HEK293T (cell line): ENCODE data around the gene PTGES3.

ENCODE experiments used
- ARNT ChIP-seq: fragments of 450-650 bp; IDR thresholded peaks from 2 replicates; pipeline ENCODE4 v1.6.1; 2017; ENCODE audit warnings: mild to moderate bottlenecking
- BHLHE40 ChIP-seq: fragments of 450-650 bp; IDR thresholded peaks from 2 replicates; pipeline ENCODE4 v1.6.1; 2016; ENCODE audit warnings: mild to moderate bottlenecking, moderate library complexity, borderline replicate concordance
- FOXK2 ChIP-seq: fragments of 450-650 bp; IDR thresholded peaks from 2 replicates; pipeline ENCODE4 v1.6.1; 2016; ENCODE audit warnings: mild to moderate bottlenecking
- HDGF ChIP-seq: fragments of 450-650 bp; IDR thresholded peaks from 2 replicates; pipeline ENCODE4 v1.6.1; 2017; ENCODE audit warnings: antibody characterized with exemption, borderline replicate concordance
- L3MBTL2 ChIP-seq: fragments of 450-650 bp; conservative IDR thresholded peaks from 2 replicates; pipeline ENCODE4 v1.6.1; 2016; ENCODE audit warnings: mild to moderate bottlenecking
- NFRKB ChIP-seq: fragments of 450-650 bp; IDR thresholded peaks from 2 replicates; pipeline ENCODE4 v1.6.1; 2016; ENCODE audit warnings: mild to moderate bottlenecking, moderate library complexity
- SP1 ChIP-seq: fragments of 450-650 bp; IDR thresholded peaks from 2 replicates; pipeline ENCODE4 v1.6.1; 2017
- SUZ12 ChIP-seq: fragments of 450-650 bp; IDR thresholded peaks from 2 replicates; pipeline ENCODE4 v1.6.1; 2016; ENCODE audit warnings: mild to moderate bottlenecking
- TF ChIP-seq, protein P1 (sequence below): fragments of 450-650 bp; IDR thresholded peaks from 2 replicates; pipeline ENCODE4 v1.6.1; 2016

DNA sequence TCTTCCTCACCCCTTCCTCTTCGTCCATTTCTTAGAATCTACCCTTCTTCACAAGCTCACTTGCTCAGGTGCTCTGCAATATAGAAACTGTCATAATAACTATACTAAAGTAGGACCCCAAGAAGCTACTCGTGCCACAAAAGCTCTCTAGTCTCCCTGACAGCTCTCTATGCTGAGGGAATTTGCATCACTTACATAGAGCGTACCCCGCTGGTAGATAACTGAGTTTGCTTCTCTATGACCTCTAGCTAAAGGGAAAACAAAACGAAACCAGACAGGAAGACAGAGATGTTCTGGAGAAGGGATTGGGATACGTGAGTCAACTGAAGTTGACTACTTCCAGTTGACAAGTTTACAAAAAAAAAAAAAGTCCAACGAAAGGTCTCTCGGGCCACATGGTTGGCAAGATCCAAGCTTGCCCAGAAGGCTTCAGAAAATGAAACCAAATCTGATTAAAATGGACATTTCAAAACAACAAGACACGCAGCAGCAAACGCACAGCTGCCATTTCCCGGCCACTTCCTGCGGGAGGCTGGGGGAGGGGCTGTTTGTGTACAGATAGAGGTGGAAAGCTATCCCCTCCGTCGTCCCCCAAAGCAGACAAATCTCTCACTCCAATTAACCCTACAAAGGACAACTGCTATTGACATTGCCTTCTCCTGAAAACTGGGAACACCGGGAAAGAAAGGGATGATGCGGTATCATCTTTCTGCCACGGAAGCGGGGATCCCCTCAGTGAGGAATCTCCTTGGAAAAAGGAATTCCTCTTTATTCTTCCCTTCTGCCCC lies 59.2 kb downstream of the PTGES3 start:
- no peak for TF ChIP-seq SUZ12
- TF ChIP-seq FOXK2 = no peak
- no peak for TF ChIP-seq L3MBTL2
- no peak for TF ChIP-seq SP1
- TF ChIP-seq, protein P1, sequence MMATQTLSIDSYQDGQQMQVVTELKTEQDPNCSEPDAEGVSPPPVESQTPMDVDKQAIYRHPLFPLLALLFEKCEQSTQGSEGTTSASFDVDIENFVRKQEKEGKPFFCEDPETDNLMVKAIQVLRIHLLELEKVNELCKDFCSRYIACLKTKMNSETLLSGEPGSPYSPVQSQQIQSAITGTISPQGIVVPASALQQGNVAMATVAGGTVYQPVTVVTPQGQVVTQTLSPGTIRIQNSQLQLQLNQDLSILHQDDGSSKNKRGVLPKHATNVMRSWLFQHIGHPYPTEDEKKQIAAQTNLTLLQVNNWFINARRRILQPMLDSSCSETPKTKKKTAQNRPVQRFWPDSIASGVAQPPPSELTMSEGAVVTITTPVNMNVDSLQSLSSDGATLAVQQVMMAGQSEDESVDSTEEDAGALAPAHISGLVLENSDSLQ = no peak
- no peak for TF ChIP-seq NFRKB
- no peak for TF ChIP-seq HDGF
- TF ChIP-seq BHLHE40 = no peak
- TF ChIP-seq ARNT = no peak
